Gastrocnemius medialis (tissue), 4 donors: ENCODE measurements around the gene HEATR5B. TPM values are rescaled to one million over a fixed set of nuclear protein-coding genes. Genes with fewer than 3 reads are reported as not detected.

ENCODE experiments used
- ATAC-seq, 2 donors: fragments of 150-250 bp; one replicate each; pipeline ENCODE4 v1.9.1; 2016
- DNase-seq, 2 donors: peaks; one replicate each; pipeline ENCODE4 v3.0.0-alpha.2; 2019
- H3K27ac ChIP-seq, 4 donors: fragments of 200-600 bp; sonication (generic); 1 replicate in 1 of 4; 2 replicates in 3 of 4; pipeline ENCODE4 v1.5.1; 2016 to 2018; ENCODE audit warnings: mild to moderate bottlenecking in 2 of 4, moderate library complexity in 1 of 4
- H3K27me3 ChIP-seq, 3 donors: fragments of 200-600 bp; sonication (generic) in 2 of 3; 1 replicate in 1 of 3; 2 replicates in 2 of 3; pipeline versions ENCODE4 v1.5.1 to v1.6.0; 2016 to 2019; ENCODE audit warnings: mild to moderate bottlenecking in 1 of 3, moderate library complexity in 1 of 3
- H3K36me3 ChIP-seq, 2 donors: fragments of 200-600 bp; sonication (generic) in 1 of 2; one replicate each; pipeline ENCODE4 v1.5.1; 2017 to 2018
- H3K4me1 ChIP-seq, 2 donors: fragments of 200-600 bp; sonication (generic) in 1 of 2; one replicate each; pipeline ENCODE4 v1.5.1; 2016 to 2017; ENCODE audit warnings: mild to moderate bottlenecking in 2 of 2
- H3K4me3 ChIP-seq, 4 donors: fragments of 200-600 bp; sonication (generic) in 3 of 4; 1 replicate in 1 of 4; 2 replicates in 3 of 4; pipeline ENCODE4 v1.5.1; 2016 to 2019; ENCODE audit warnings: mild to moderate bottlenecking in 2 of 4
- H3K9me3 ChIP-seq, 3 donors: fragments of 200-600 bp; sonication (generic) in 2 of 3; 1 replicate in 1 of 3; 2 replicates in 2 of 3; pipeline ENCODE4 v1.5.1; 2016 to 2019
- POLR2A ChIP-seq, 2 donors: fragments of 450-650 bp; IDR thresholded peaks; one replicate each; pipeline ENCODE4 v1.6.1; 2017; ENCODE audit warnings: antibody characterized with exemption in 2 of 2, mild to moderate bottlenecking in 2 of 2, moderate library complexity in 2 of 2
- in situ Hi-C, 4 donors: fragments of 200-750 bp; cut with MboI; loops; one replicate each; pipeline versions ENCODE4 v1.15.0 to v1.8.0; 2017; ENCODE audit warnings: low sequenced_read_pairs in 4 of 4
- intact Hi-C: fragments of 100-400 bp; cut with DNase I; formaldehyde crosslinking; loops from one replicate; pipeline ENCODE4 v1.15.1; 2023; ENCODE audit warnings: low total_unique reads
- total RNA-seq, 4 donors: library from RNA; depleted of rRNA; stranded (reverse); fragments of >200 nt; gene quantifications; one replicate each; pipeline versions ENCODE4 v1.1.0 to v1.2.3, GENCODE V29; 2016
- TF ChIP-seq, protein P1 (sequence below), 5 experiments: fragments of 450-650 bp in 3 of 5; fragments of 200-600 bp in 2 of 5; sonication (generic) in 2 of 5; IDR thresholded peaks in 4 of 5; conservative IDR thresholded peaks in 1 of 5; 1 replicate in 4 of 5; 2 replicates in 1 of 5; pipeline ENCODE4 v1.5.1; 2016 to 2019; ENCODE audit warnings: antibody characterized with exemption in 5 of 5, mild to moderate bottlenecking in 3 of 5, moderate library complexity in 3 of 5

HEATR5B gene
- total RNA-seq, 4 donors from 2014 or later, result 6.8 to 10.0 (median 9.8) TPM

DNA sequence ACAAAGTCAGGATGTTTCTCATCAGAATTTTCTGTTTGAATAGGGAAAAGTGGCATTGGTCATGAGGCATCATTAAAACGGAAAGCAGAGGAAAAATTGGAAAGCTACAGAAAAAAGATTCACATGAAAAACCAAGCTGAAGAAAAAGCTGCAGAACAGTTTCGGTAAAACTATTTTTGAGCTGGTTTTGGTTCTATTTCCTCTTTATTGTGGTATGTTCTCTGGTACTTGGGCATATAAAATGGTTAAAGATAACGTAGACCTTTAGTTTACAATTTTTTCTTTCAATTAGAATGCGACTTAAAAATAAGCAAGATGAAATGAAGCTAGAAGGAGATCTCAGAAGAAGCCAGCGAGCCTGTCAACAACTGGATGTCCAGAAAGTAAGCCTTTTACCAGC lies 7.7 kb upstream of the HEATR5B start:
- H3K36me3 ChIP-seq, result peaks cover 4 to 85% of the 10 kb centered on the region in 2 donors
- no peak for ATAC-seq
- no peaks in the 10 kb centered on the region for H3K9me3 ChIP-seq
- TF ChIP-seq POLR2A (IDR thresholded peaks at IDR 0.05), result no peak
- TF ChIP-seq, protein P1, sequence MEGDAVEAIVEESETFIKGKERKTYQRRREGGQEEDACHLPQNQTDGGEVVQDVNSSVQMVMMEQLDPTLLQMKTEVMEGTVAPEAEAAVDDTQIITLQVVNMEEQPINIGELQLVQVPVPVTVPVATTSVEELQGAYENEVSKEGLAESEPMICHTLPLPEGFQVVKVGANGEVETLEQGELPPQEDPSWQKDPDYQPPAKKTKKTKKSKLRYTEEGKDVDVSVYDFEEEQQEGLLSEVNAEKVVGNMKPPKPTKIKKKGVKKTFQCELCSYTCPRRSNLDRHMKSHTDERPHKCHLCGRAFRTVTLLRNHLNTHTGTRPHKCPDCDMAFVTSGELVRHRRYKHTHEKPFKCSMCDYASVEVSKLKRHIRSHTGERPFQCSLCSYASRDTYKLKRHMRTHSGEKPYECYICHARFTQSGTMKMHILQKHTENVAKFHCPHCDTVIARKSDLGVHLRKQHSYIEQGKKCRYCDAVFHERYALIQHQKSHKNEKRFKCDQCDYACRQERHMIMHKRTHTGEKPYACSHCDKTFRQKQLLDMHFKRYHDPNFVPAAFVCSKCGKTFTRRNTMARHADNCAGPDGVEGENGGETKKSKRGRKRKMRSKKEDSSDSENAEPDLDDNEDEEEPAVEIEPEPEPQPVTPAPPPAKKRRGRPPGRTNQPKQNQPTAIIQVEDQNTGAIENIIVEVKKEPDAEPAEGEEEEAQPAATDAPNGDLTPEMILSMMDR (IDR thresholded peaks at IDR 0.05 in 4 of 5, conservative IDR thresholded peaks at IDR 0.05 in 1 of 5), result no peak
- H3K4me3 ChIP-seq, result no peak overlapping the region
- intact Hi-C loops, result no loop called here
- H3K27me3 ChIP-seq, result no peaks in the 10 kb centered on the region
- H3K4me1 ChIP-seq, result no peaks in the 10 kb centered on the region
- in situ Hi-C loops, result no loop called here
- H3K27ac ChIP-seq, result no peak overlapping the region
- DNase-seq, result no peak

DNA sequence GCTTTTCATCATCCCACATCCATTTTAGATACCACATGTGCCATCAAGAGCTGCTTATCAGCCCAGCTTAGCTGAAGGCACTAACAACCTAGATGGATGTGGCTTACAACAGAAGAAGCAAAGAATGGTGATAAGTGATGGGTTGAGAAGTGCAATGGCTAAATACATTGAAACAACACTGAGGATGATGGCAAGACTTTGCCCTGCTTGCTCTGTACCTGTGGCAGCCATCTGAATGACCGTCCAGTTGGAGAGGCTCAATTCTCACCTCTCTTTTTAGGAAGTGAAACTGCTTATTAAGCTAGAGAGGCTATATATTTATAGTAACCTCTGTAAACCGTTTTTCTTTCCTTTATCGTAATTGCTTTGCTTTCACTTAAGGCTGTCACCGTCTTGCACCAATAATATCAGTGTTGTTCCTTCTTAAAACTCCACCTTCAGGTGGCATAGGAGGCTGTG lies 5.9 kb upstream of the HEATR5B start:
- peaks cover 6% of the 10 kb centered on the region in 2 donors for H3K4me1 ChIP-seq
- intact Hi-C loops (no loop called here), in situ Hi-C loops (no loop called here)
- H3K4me3 ChIP-seq, result no peak overlapping the region
- H3K9me3 ChIP-seq, result no peaks in the 10 kb centered on the region
- H3K27me3 ChIP-seq, result no peaks in the 10 kb centered on the region
- no peak for DNase-seq
- no peak for ATAC-seq
- no peak overlapping the region for H3K27ac ChIP-seq
- TF ChIP-seq, protein P1 (IDR thresholded peaks at IDR 0.05 in 4 of 5, conservative IDR thresholded peaks at IDR 0.05 in 1 of 5), result no peak
- TF ChIP-seq POLR2A (IDR thresholded peaks at IDR 0.05), result no peak
- H3K36me3 ChIP-seq, result peaks cover 2 to 66% of the 10 kb centered on the region in 2 donors

DNA sequence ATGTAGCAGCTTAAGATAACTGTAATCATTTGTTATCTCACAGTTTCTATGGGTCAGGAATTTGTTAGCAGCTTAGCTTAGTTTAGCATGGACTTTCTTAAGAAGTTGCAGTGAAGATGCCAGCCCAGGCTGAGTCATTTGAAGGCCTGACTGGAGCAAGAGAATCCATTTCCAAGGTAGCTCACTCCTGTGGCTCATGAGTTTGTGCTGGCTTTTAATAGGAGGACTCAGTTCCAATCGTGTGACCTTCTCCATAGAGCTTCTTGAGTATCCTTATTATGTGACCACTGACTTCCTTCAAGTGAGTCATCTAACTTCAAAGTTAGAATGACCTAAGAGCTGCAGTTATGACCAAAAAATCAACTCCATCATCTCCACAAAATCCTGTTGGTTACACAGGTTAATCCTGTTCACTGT lies 1.6 kb upstream of the HEATR5B start:
- in situ Hi-C loops (no loop called here), intact Hi-C loops (loop anchor here (5.0 kb wide), 1 partner anchor 842 kb away; the partner anchor contains the start of gene RMDN2)
- DNase-seq (no peak), ATAC-seq (no peak)
- H3K4me3 ChIP-seq, result no peak overlapping the region
- TF ChIP-seq, protein P1 (IDR thresholded peaks at IDR 0.05 in 4 of 5, conservative IDR thresholded peaks at IDR 0.05 in 1 of 5), result no peak
- no peak for TF ChIP-seq POLR2A (IDR thresholded peaks at IDR 0.05)
- peaks cover 22 to 24% of the 10 kb centered on the region in 2 donors for H3K4me1 ChIP-seq
- peaks cover 0 to 27% of the 10 kb centered on the region in 2 donors for H3K36me3 ChIP-seq
- no peaks in the 10 kb centered on the region for H3K27me3 ChIP-seq
- no peaks in the 10 kb centered on the region for H3K9me3 ChIP-seq
- no peak overlapping the region for H3K27ac ChIP-seq

DNA sequence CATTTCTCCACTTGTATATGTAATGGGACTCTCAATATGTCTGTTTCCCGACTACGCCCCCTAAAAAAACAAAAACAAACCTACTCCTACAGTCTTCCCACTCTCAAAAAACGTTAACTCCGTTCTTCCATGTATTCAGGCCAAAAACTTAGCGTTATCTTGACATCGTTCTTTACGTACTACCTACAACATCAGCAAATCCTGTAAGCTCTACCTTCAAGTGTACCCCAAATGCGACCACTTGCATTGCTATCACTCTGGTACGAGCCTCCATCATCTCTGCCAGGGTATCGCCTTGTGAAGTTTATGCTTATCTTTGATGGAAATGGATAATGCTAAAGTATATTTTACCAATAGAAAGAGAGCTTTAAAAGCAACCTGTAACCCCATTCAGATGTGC lies 625 bp upstream of the HEATR5B start:
- ATAC-seq (no peak), DNase-seq (no peak)
- H3K4me3 ChIP-seq, result peak overlapping the region; percentile 65 to 96 (median 90)
- in situ Hi-C loops (no loop called here), intact Hi-C loops (loop anchor here (1.0 to 5.0 kb wide), 3 partner anchors 117 to 843 kb away; partner anchors contain the start of genes CEBPZ, NDUFAF7 and RMDN2)
- no peaks in the 10 kb centered on the region for H3K27me3 ChIP-seq
- H3K36me3 ChIP-seq, result peaks cover 0 to 18% of the 10 kb centered on the region in 2 donors
- no peak for TF ChIP-seq POLR2A (IDR thresholded peaks at IDR 0.05)
- TF ChIP-seq, protein P1 (IDR thresholded peaks at IDR 0.05 in 4 of 5, conservative IDR thresholded peaks at IDR 0.05 in 1 of 5), result no peak
- peak overlapping the region; percentile 83 to 91 (median 84) for H3K27ac ChIP-seq
- no peaks in the 10 kb centered on the region for H3K9me3 ChIP-seq
- H3K4me1 ChIP-seq, result peaks cover 28 to 32% of the 10 kb centered on the region in 2 donors
